HG02943 (cell line): ENCODE data around the gene IFT52.

Experiments
- ATAC-seq: cut with Tn5 transposase; IDR thresholded peaks from one replicate; pipeline ENCODE4 v1.9.1; 2021; ENCODE audit warnings: mild to moderate bottlenecking, low read depth, moderate library complexity; ENCODE audit not compliant: unreplicated experiment

IFT52 gene

DNA sequence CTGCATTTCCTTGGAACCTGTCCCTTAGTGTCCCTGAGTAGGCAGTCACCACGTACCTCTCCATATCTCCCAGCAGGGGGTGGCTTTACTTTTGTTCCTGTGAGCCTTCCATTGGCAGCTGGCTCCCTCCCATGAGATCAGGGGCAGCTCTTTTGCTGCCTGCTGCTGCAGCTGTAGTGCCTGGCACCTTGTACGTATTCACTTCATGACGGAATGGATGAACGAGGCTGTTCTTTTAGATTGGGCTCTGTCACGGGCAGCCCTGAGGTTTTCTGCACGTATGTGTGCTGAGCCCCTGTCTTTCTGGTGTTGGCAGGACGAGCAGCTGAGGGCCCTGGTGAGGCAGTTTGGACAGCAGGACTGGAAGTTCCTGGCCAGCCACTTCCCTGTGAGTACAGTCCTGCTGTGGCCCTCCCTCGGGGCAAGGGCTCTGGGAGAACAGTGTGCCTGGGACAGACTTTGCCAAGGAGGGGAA lies 90.8 kb downstream of the IFT52 start:
- ATAC-seq, result peak; percentile 18

DNA sequence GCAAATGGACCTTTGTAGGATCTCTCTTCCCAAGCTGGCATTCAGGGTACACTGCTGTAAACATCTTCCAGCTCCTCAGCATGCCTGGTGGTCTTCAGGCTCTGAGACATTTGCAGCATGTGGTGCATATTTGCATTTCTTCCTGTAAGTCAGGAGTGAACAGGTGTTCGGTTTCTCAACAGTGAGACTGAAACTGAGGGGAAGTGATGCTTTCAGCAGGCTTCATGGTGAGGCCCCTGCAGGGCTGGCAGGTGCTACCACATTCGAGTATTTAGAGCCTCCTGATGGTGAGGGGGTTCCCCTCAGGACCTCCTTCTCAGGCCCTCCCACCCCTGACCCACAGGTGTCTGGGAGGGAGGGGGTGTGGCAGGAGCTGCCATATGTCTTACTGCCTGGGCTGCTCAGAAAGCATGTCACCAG lies 91.3 kb downstream of the IFT52 start:
- peak; percentile 88 for ATAC-seq

DNA sequence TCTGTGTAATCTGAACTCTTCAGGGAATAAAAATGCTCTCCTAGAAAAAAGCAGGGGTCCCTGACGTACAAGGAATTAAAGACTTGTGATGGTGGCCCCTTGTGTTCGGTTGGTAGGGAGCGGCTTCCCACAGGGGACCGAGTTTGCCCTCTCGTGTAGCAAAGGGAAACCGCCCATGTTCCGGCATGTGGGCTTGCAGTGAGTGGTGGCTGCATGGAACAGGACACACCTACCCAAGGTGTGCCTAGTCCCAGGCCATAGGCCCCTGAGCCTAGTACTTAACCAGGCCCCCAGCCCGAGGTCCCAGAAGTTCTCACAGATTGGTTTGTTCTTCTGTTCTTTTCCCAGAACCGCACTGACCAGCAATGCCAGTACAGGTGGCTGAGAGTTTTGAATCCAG lies 91.7 kb downstream of the IFT52 start:
- peak; percentile 45 for ATAC-seq

DNA sequence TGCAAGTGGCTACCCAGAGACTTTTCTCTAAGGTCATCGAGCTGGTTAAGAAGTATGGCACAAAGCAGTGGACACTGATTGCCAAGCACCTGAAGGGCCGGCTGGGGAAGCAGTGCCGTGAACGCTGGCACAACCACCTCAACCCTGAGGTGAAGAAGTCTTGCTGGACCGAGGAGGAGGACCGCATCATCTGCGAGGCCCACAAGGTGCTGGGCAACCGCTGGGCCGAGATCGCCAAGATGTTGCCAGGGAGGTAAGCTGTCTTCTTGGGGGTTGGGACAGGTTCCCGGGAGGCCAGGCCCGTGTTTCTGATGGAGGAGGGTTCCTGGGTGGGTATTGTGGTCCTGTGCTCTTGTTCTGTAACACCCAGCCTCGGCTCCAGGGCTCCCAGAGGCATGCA lies 96.1 kb downstream of the IFT52 start:
- ATAC-seq, result no peak

DNA sequence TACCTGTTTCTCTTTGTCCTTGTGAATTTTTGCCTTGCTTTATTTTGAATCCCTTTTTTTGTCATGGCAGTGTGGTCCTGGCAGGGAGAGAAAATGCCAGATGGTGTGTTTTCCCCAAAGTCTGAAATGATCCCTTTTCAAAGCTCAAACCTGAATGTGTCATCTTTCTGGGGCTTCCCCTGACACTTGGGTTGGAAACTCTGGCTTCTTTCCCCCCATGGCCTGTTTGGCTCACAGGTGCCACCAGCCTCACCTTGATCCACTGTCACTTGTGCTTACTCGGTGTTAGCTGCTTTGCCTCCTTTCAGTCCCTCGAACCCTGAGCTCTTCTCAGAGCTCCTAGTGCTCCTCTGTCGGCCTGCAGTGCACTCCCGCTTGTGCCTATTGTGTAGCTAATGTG lies 98.4 kb downstream of the IFT52 start:
- no peak for ATAC-seq

DNA sequence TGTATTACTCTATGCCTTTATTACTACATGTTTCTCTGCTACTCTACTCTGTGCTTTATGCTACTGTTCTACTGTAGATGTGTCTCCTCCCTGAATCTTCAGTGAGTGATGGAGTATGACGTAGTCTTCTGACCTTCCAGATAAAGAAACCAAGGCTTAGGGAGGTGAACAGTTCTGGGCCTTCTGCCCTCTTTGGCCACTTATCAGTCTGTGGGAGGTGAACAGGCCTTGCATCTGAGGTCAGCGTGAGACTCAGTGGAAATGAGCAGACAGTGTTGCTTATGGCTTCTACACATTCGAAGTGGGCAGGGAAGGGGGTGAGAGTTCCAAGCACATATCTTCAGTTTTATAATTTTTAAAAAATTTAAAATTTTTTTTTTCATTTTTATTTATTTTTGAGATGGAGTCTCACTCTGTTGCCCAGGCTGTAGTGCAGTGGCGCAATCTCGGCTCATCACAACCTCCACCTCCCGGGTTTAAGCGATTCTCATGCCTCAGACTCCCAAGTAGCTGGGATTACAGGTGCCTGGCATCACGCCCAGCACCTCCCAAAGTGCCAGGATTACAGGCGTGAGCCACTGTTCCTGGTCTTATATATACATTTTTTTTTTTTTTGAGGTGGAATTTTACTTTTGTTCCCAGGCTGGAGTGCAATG lies 100.3 kb downstream of the IFT52 start:
- ATAC-seq, result no peak

DNA sequence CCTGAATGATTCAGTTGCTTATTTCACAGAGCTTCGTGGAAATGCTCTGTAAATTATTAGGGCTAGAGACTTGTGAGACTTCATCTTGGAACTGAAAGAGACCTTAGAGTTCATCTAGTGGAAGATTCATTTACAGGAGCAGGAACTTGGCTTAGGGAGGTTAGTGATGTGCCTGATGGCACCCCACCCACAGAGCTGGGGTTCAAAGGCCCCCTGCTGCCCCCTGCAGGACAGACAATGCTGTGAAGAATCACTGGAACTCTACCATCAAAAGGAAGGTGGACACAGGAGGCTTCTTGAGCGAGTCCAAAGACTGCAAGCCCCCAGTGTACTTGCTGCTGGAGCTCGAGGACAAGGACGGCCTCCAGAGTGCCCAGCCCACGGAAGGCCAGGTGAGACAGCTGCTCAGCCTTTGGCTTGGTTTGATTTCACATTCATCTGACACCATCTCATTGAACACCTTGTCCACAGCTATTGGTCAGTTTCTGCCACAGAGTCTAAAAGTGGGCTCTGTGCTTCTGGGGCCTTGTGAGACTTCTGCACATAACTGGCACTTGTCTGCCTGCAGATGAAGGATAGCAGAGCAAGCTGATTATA lies 101.3 kb downstream of the IFT52 start:
- no peak for ATAC-seq

DNA sequence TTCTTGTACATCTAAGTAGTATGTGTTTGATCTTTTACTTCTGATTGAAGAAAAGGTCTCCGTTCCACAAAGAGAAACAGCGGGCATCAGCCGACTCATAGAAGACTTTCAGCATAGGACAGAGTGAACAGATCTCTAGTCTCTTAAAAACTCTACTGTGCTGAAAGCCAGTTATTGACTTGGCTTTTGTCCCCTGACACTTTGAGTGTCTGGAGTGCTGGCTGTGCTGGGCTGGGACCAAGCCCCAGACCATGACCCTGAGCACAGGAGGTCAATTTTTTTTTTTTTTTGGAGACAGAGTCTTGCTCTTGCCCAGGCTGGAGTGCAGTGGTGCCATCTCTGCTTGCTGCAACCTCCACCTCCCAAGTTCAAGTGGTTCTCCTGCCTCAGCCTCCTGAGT lies 104.0 kb downstream of the IFT52 start:
- no peak for ATAC-seq

DNA sequence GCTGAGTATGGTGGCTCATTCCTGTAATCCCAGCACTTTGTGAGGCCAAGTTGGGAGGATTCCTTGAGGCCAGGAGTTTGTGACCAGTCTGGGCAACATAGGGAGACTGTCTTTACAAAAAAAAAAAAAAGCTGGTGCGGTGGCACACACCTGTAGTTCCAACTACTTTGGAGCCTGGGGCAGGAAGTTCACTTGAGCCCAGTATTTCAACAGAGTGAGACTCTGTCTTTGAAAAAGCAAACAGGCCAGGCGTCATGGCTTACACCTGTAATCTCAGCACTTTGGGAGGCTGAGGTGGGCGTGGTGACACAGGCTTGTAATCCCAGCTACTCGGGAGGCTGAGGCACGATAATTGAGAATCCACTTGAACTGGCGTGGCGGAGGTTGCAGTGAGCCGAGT lies 104.8 kb downstream of the IFT52 start:
- ATAC-seq, result no peak
